H1 (cell line): Measurements from ENCODE around the gene ZC3H7B.

Source experiments
- CREB1 ChIP-seq: IDR thresholded peaks from 2 replicates; pipeline ENCODE4 v1.6.1; 2012; ENCODE audit warnings: inconsistent platforms
- EZH2 ChIP-seq: fragments of 200-600 bp; sonication (generic); IDR thresholded peaks from 2 replicates; pipeline ENCODE4 v1.7.1; 2012; ENCODE audit warnings: low read depth, mild to moderate bottlenecking, moderate library complexity, low read length, inconsistent platforms; ENCODE audit not compliant: severe bottlenecking
- POLR2A ChIP-seq, 2 experiments: IDR thresholded peaks; 1 replicate in 1 of 2; 2 replicates in 1 of 2; pipeline ENCODE4 v1.6.1; 2011; ENCODE audit warnings: low read depth in 2 of 2, low read length in 2 of 2, mild to moderate bottlenecking in 2 of 2; ENCODE audit errors: control extremely low read depth in 1 of 2
- RAD21 ChIP-seq, 2 experiments: IDR thresholded peaks in 1 of 2; conservative IDR thresholded peaks in 1 of 2; 2 replicates each; pipeline ENCODE4 v1.6.1; 2011; ENCODE audit warnings: low read depth in 2 of 2, low read length in 2 of 2, improper control_type of control experiment in 1 of 2, inconsistent platforms in 1 of 2, mild to moderate bottlenecking in 1 of 2, moderate library complexity in 1 of 2
- RNF2 ChIP-seq: fragments of 200-900, 300-1000 bp; sonication (generic); IDR thresholded peaks from 2 replicates; pipeline ENCODE4 v1.7.1; 2016; ENCODE audit warnings: borderline replicate concordance, low read depth, mild to moderate bottlenecking, antibody characterized with exemption, low read length; ENCODE audit not compliant: poor library complexity, severe bottlenecking; ENCODE audit errors: missing control alignments
- ZNF274 ChIP-seq: IDR thresholded peaks from 2 replicates; pipeline ENCODE4 v1.7.0; 2012; ENCODE audit warnings: low read length, borderline replicate concordance; ENCODE audit errors: extremely low read depth
- TF ChIP-seq, protein P1 (sequence below): IDR thresholded peaks from 2 replicates; pipeline ENCODE4 v1.6.1; 2012; ENCODE audit warnings: inconsistent platforms
- TF ChIP-seq, protein P2 (sequence below), 3 experiments: IDR thresholded peaks; 1 replicate in 2 of 3; 2 replicates in 1 of 3; pipeline versions ENCODE4 v1.5.1 to v1.6.1; 2011; ENCODE audit warnings: low read length in 3 of 3, mild to moderate bottlenecking in 3 of 3, inconsistent platforms in 2 of 3, low read depth in 1 of 3, moderate library complexity in 1 of 3; ENCODE audit not compliant: insufficient read depth in 1 of 3; ENCODE audit errors: control extremely low read depth in 1 of 3

DNA sequence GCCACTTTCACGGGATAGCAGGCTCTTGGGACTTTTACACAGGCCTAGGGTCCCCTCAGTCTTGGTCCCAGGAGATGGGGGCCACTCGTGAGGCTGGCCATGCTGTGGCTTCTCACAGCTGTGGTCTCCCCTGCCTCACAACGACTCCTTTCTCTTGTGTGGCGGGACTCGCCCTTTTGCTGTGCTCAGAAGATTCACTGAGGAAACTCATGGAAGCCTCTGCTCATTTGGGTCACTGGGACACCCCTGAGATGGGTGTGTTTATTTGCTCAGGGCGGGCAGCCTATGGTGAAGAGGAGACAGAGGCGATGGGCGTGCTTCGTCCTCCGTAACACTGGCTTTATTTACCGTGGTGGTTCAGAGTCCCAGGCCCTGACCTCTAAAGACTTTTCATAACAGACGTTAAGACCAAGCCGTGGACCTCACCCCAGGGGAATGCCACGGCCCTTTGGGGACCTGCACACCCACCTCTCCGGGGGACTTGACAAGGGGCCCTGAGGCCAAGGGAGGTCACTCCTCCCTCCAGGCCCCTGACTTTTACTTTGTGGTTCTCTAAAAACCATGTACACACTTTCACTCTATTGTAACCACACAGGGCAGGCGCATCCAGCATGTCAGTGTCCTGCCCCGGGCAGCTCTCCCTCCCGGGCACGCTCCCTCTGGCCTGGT lies 96.0 kb downstream of the ZC3H7B start:
- no peak for TF ChIP-seq POLR2A (IDR thresholded peaks at IDR 0.05; ENCODE audit: control extremely low read depth in 1 of 2, low read depth in 2 of 2, low read length in 2 of 2)
- no peak for TF ChIP-seq CREB1
- TF ChIP-seq, protein P1, sequence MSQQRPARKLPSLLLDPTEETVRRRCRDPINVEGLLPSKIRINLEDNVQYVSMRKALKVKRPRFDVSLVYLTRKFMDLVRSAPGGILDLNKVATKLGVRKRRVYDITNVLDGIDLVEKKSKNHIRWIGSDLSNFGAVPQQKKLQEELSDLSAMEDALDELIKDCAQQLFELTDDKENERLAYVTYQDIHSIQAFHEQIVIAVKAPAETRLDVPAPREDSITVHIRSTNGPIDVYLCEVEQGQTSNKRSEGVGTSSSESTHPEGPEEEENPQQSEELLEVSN = no peak
- no peak for TF ChIP-seq ZNF274
- TF ChIP-seq, protein P2, sequence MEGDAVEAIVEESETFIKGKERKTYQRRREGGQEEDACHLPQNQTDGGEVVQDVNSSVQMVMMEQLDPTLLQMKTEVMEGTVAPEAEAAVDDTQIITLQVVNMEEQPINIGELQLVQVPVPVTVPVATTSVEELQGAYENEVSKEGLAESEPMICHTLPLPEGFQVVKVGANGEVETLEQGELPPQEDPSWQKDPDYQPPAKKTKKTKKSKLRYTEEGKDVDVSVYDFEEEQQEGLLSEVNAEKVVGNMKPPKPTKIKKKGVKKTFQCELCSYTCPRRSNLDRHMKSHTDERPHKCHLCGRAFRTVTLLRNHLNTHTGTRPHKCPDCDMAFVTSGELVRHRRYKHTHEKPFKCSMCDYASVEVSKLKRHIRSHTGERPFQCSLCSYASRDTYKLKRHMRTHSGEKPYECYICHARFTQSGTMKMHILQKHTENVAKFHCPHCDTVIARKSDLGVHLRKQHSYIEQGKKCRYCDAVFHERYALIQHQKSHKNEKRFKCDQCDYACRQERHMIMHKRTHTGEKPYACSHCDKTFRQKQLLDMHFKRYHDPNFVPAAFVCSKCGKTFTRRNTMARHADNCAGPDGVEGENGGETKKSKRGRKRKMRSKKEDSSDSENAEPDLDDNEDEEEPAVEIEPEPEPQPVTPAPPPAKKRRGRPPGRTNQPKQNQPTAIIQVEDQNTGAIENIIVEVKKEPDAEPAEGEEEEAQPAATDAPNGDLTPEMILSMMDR (IDR thresholded peaks at IDR 0.05; ENCODE audit: control extremely low read depth in 1 of 3, insufficient read depth in 1 of 3, low read depth in 1 of 3, low read length in 3 of 3) = no peak
- no peak for TF ChIP-seq RNF2
- TF ChIP-seq EZH2 = no peak
- no peak for TF ChIP-seq RAD21 (IDR thresholded peaks at IDR 0.05 in 1 of 2, conservative IDR thresholded peaks at IDR 0.05 in 1 of 2; ENCODE audit: low read depth in 2 of 2, low read length in 2 of 2)
